IPS-18a (cell line): ENCODE measurements around the gene SLC28A3.
"Not testable (repeated sequence)": the region's sequence is repeated elsewhere in the genome, so short reads cannot be mapped to it uniquely, and the experiment has no call there.

Experiments used
- H3K27ac ChIP-seq: one replicate; pipeline ENCODE4 v1.5.1; 2013; ENCODE audit warnings: low read length
- H3K27me3 ChIP-seq: one replicate; pipeline ENCODE4 v1.6.1; 2013; ENCODE audit warnings: mild to moderate bottlenecking, low read length; ENCODE audit not compliant: control insufficient read depth, insufficient read depth
- H3K36me3 ChIP-seq: one replicate; pipeline ENCODE4 v1.6.1; 2013; ENCODE audit warnings: low read depth, low read length; ENCODE audit not compliant: control insufficient read depth
- H3K4me1 ChIP-seq: one replicate; pipeline ENCODE4 v1.6.1; 2013; ENCODE audit warnings: low read depth, low read length; ENCODE audit not compliant: control insufficient read depth
- H3K4me3 ChIP-seq: one replicate; pipeline ENCODE4 v1.5.1; 2013; ENCODE audit warnings: low read length
- H3K9ac ChIP-seq: one replicate; pipeline ENCODE4 v1.6.1; 2013; ENCODE audit warnings: mild to moderate bottlenecking, low read length, moderate library complexity
- H3K9me3 ChIP-seq: one replicate; pipeline ENCODE4 v1.6.1; 2013; ENCODE audit warnings: low read depth, low read length; ENCODE audit not compliant: control insufficient read depth

Gene SLC28A3

GRCh38 chr9:84340535-84340934 lies at the start of gene SLC28A3:
Gene SLC28A3, minus strand, starts transcription at chr9:84340758. Its CDS starts 125 bp downstream, at chr9:84340633.
- Histone ChIP-seq H3K9ac (no peak within 1 kb of the TSS), H3K4me3 (no peak within 1 kb of the TSS), H3K9me3 (no peaks in the 10 kb centered on the region), H3K27me3 (no peaks in the 10 kb centered on the region), H3K4me1 (peaks cover 12% of the 10 kb centered on the region), H3K27ac (no peak within 1 kb of the TSS), H3K36me3 (no peaks in the 10 kb centered on the region)

GRCh38 chr9:84390254-84390653 lies 49.7 kb upstream of the SLC28A3 start:
- H3K9me3 ChIP-seq, H3K27ac ChIP-seq, H3K27me3 ChIP-seq, H3K9ac ChIP-seq, H3K4me3 ChIP-seq, H3K4me1 ChIP-seq, H3K36me3 ChIP-seq: not testable (repeated sequence)

- no peak overlapping the region for H3K4me3 ChIP-seq
- H3K9ac ChIP-seq, result no peak overlapping the region
- H3K27ac ChIP-seq, result no peak overlapping the region
- no peaks in the 10 kb centered on the region for H3K27me3 ChIP-seq
- peaks cover 3% of the 10 kb centered on the region for H3K4me1 ChIP-seq
- no peaks in the 10 kb centered on the region for H3K36me3 ChIP-seq
- no peaks in the 10 kb centered on the region for H3K9me3 ChIP-seq
These were observed 47.3 kb upstream of the SLC28A3 start for GRCh38 chr9:84387821-84388220.

GRCh38 chr9:84386753-84387152 lies 46.2 kb upstream of the SLC28A3 start:
- H3K9me3 ChIP-seq, result no peaks in the 10 kb centered on the region
- no peak overlapping the region for H3K27ac ChIP-seq
- peaks cover 3% of the 10 kb centered on the region for H3K4me1 ChIP-seq
- no peaks in the 10 kb centered on the region for H3K27me3 ChIP-seq
- H3K9ac ChIP-seq, result no peak overlapping the region
- no peaks in the 10 kb centered on the region for H3K36me3 ChIP-seq
- no peak overlapping the region for H3K4me3 ChIP-seq

- H3K27me3 ChIP-seq, result no peaks in the 10 kb centered on the region
- H3K27ac ChIP-seq, result no peak overlapping the region
- H3K4me3 ChIP-seq, result no peak overlapping the region
- no peak overlapping the region for H3K9ac ChIP-seq
- H3K36me3 ChIP-seq, result no peaks in the 10 kb centered on the region
- peaks cover 3% of the 10 kb centered on the region for H3K4me1 ChIP-seq
- H3K9me3 ChIP-seq, result no peaks in the 10 kb centered on the region
These were observed 45.0 kb upstream of the SLC28A3 start for GRCh38 chr9:84385386-84386040.

GRCh38 chr9:84384617-84385016 lies 44.1 kb upstream of the SLC28A3 start:
- Histone ChIP-seq H3K9me3 (no peaks in the 10 kb centered on the region), H3K9ac (no peak overlapping the region), H3K4me1 (no peaks in the 10 kb centered on the region), H3K4me3 (no peak overlapping the region), H3K27me3 (no peaks in the 10 kb centered on the region), H3K27ac (no peak overlapping the region), H3K36me3 (no peaks in the 10 kb centered on the region)

GRCh38 chr9:84383178-84383577 lies 42.6 kb upstream of the SLC28A3 start:
- Histone ChIP-seq H3K27me3 (no peaks in the 10 kb centered on the region), H3K4me3 (no peak overlapping the region), H3K27ac (no peak overlapping the region), H3K4me1 (no peaks in the 10 kb centered on the region), H3K9ac (no peak overlapping the region), H3K9me3 (no peaks in the 10 kb centered on the region), H3K36me3 (no peaks in the 10 kb centered on the region)

GRCh38 chr9:84382720-84383119 lies 42.2 kb upstream of the SLC28A3 start:
- Histone ChIP-seq H3K9ac (no peak overlapping the region), H3K4me3 (no peak overlapping the region), H3K27me3 (no peaks in the 10 kb centered on the region), H3K4me1 (no peaks in the 10 kb centered on the region), H3K9me3 (no peaks in the 10 kb centered on the region), H3K36me3 (no peaks in the 10 kb centered on the region), H3K27ac (no peak overlapping the region)

- H3K4me1 ChIP-seq, result no peaks in the 10 kb centered on the region
- no peaks in the 10 kb centered on the region for H3K36me3 ChIP-seq
- no peak overlapping the region for H3K27ac ChIP-seq
These were observed 41.0 kb upstream of the SLC28A3 start for GRCh38 chr9:84381508-84381907.

GRCh38 chr9:84379740-84380139 lies 39.2 kb upstream of the SLC28A3 start:
- H3K4me1 ChIP-seq, result no peaks in the 10 kb centered on the region
- no peaks in the 10 kb centered on the region for H3K9me3 ChIP-seq

More at GRCh38 chr9:84381508-84381907, 41.0 kb upstream of the SLC28A3 start:
- Histone ChIP-seq H3K27me3 (no peaks in the 10 kb centered on the region), H3K9me3 (no peaks in the 10 kb centered on the region), H3K4me3 (no peak overlapping the region), H3K9ac (no peak overlapping the region)

GRCh38 chr9:84375954-84376353 lies 35.4 kb upstream of the SLC28A3 start:
- Histone ChIP-seq H3K27me3 (no peaks in the 10 kb centered on the region), H3K9me3 (no peaks in the 10 kb centered on the region), H3K4me3 (no peak overlapping the region), H3K4me1 (no peaks in the 10 kb centered on the region), H3K27ac (no peak overlapping the region), H3K9ac (no peak overlapping the region), H3K36me3 (no peaks in the 10 kb centered on the region)

More at GRCh38 chr9:84379740-84380139, 39.2 kb upstream of the SLC28A3 start:
- Histone ChIP-seq H3K27ac (no peak overlapping the region), H3K9ac (no peak overlapping the region), H3K27me3 (no peaks in the 10 kb centered on the region), H3K4me3 (no peak overlapping the region), H3K36me3 (no peaks in the 10 kb centered on the region)

- H3K9me3 ChIP-seq, result no peaks in the 10 kb centered on the region
- no peaks in the 10 kb centered on the region for H3K4me1 ChIP-seq
- no peaks in the 10 kb centered on the region for H3K27me3 ChIP-seq
- H3K36me3 ChIP-seq, result no peaks in the 10 kb centered on the region
- no peak overlapping the region for H3K4me3 ChIP-seq
- no peak overlapping the region for H3K9ac ChIP-seq
- no peak overlapping the region for H3K27ac ChIP-seq
These were observed 34.0 kb upstream of the SLC28A3 start for GRCh38 chr9:84374516-84374915.
